Ovary (tissue), 9 donors: ENCODE measurements around the gene RPS6KL1. TPM values are rescaled to one million over a fixed set of nuclear protein-coding genes. Genes with fewer than 3 reads are reported as not detected.

Experiments
- DNase-seq, 5 donors: peaks; one replicate each; pipeline ENCODE4 v3.0.0-alpha.2; 2019 to 2020
- H3K27ac ChIP-seq, 2 donors: fragments of 200-600 bp; one replicate each; pipeline versions ENCODE4 v1.5.1 to v1.8.0; 2019 to 2022
- H3K27me3 ChIP-seq: fragments of 200-600 bp; one replicate; pipeline ENCODE4 v1.8.0; 2022
- H3K36me3 ChIP-seq: fragments of 200-600 bp; sonication (generic); one replicate; pipeline ENCODE4 v1.5.1; 2019
- H3K4me1 ChIP-seq: one replicate; pipeline ENCODE4 v1.8.1; 2013; ENCODE audit warnings: mild to moderate bottlenecking, moderate library complexity; ENCODE audit not compliant: insufficient read depth
- H3K4me3 ChIP-seq: fragments of 200-600 bp; sonication (generic); one replicate; pipeline ENCODE4 v1.5.1; 2017
- H3K9me3 ChIP-seq, 2 donors: fragments of 200-600 bp in 1 of 2; sonication (generic) in 1 of 2; one replicate each; pipeline versions ENCODE4 v1.5.1 to v1.8.1; 2013 to 2019; ENCODE audit warnings: mild to moderate bottlenecking in 1 of 2, moderate library complexity in 1 of 2
- CTCF ChIP-seq, 3 donors: fragments of 450-650 bp in 2 of 3; fragments of 200-600 bp in 1 of 3; IDR thresholded peaks; one replicate each; pipeline versions ENCODE4 v1.5.1 to v1.8.0; 2016 to 2022; ENCODE audit warnings: antibody characterized with exemption in 3 of 3, mild to moderate bottlenecking in 1 of 3
- EP300 ChIP-seq: sonication (generic); formaldehyde crosslinking; IDR thresholded peaks from one replicate; pipeline ENCODE4 v1.6.1; 2017; ENCODE audit warnings: antibody characterized with exemption
- POLR2A ChIP-seq: fragments of 450-650 bp; IDR thresholded peaks from one replicate; pipeline ENCODE4 v1.6.1; 2017; ENCODE audit warnings: antibody characterized with exemption, mild to moderate bottlenecking, moderate library complexity
- WGBS, 3 donors: extraction: QIAGEN DNeasy Blood & Tissue Kit in 1 of 3; methylation state at CpG; one replicate each; pipeline versions ENCODE4 v1.1.5 to v1.1.7; 2013 to 2017; 5-methylcytosine and 5-hydroxymethylcytosine counted together
- intact Hi-C, 4 donors: fragments of 100-400 bp; cut with DNase I; formaldehyde crosslinking; loops; one replicate each; pipeline versions ENCODE4 v1.11.0 to v1.15.1; 2022 to 2023
- polyA plus RNA-seq, 2 donors: library from polyadenylated mRNA; stranded (reverse); fragments of 200-250 nt in 1 of 2; fragments of 350-450 nt in 1 of 2; fragmentation: Illumina TruSeq in 1 of 2; extraction: RNeasy Lipid Tissue Mini Kit (QIAGEN cat#74804) in 1 of 2; gene quantifications; one replicate each; pipeline ENCODE4 v1.2.3, GENCODE V29; 2013 to 2014
- total RNA-seq, 7 donors: library from RNA; depleted of rRNA in 2 of 7; stranded (reverse); fragments of >200 nt in 2 of 7; fragmentation: NEBNext Ultra II Directional in 3 of 7; extraction: Animal tissue kit (Norgen Biotek cat#: 25700) in 3 of 7; gene quantifications; one replicate each; pipeline versions ENCODE4 v1.1.0 to v1.2.4, GENCODE V29; 2016 to 2023
- donor health status: DM: no; HTN: no; CAD: no; lungs with moderate emphysema.
- donor health status: DM: no; HTN: no; CAD: no.
- donor health status: Bipolar disorder and iron deficiency.
- donor health status: DM: yes; HTN: yes; CAD: no.
- donor health status: DM: no; HTN: no; CAD: no.
- donor health status: DM: yes; HTN: yes; CAD: no.

The RPS6KL1 gene
- total and polyA plus RNA-seq, 9 donors: 0.24 to 3.0 (median 1.7) TPM

- DNase-seq: peak; percentile 71 to 84 (median 75)
- Histone ChIP-seq H3K4me3 (no peak overlapping the region), H3K4me1 (peaks cover 4% of the 10 kb centered on the region), H3K9me3 (no peaks in the 10 kb centered on the region), H3K27ac (peak overlapping the region in 1 of 2 donors; percentile 19), H3K36me3 (no peaks in the 10 kb centered on the region), H3K27me3 (no peaks in the 10 kb centered on the region)
- 15 to 23% (median 16%) methylated on average over 6 of the region's 6 CpGs for WGBS, 3 donors
- intact Hi-C loops: loop anchor here (5.0 to 10.0 kb wide), 2 partner anchors 171 to 173 kb away; no protein-coding TSS in a partner anchor
- TF ChIP-seq EP300: no peak
- TF ChIP-seq CTCF (IDR thresholded peaks at IDR 0.05): peak; percentile 21 to 72 (median 43)
Observed at GRCh38 chr14:74913986-74914573, 9.0 kb downstream of the RPS6KL1 start.

- no peaks in the 10 kb centered on the region for H3K9me3 ChIP-seq
- no peak overlapping the region for H3K4me3 ChIP-seq
- intact Hi-C loops: loop anchor here (5.0 to 10.0 kb wide), 2 partner anchors 171 to 174 kb away; no protein-coding TSS in a partner anchor
- H3K27ac ChIP-seq: no peak overlapping the region
- no peaks in the 10 kb centered on the region for H3K27me3 ChIP-seq
- WGBS, 3 donors: 62 to 73% (median 64%) methylated on average over 5 of the region's 5 CpGs
- DNase-seq: no peak
- TF ChIP-seq POLR2A (no peak), CTCF (IDR thresholded peaks at IDR 0.05) (no peak), EP300 (no peak)
- peaks cover 4% of the 10 kb centered on the region for H3K4me1 ChIP-seq
- no peaks in the 10 kb centered on the region for H3K36me3 ChIP-seq
Observed at GRCh38 chr14:74913393-74913910, 9.6 kb downstream of the RPS6KL1 start.

- DNase-seq: no peak
- H3K4me1 ChIP-seq: peaks cover 1% of the 10 kb centered on the region
- no peaks in the 10 kb centered on the region for H3K9me3 ChIP-seq
- H3K4me3 ChIP-seq: no peak overlapping the region
- TF ChIP-seq EP300 (no peak), CTCF (IDR thresholded peaks at IDR 0.05) (no peak), POLR2A (no peak)
- H3K36me3 ChIP-seq: no peaks in the 10 kb centered on the region
- no peaks in the 10 kb centered on the region for H3K27me3 ChIP-seq
- 85 to 92% (median 90%) methylated on average over 10 of the region's 10 CpGs for WGBS, 3 donors
- no peak overlapping the region for H3K27ac ChIP-seq
- intact Hi-C loops: loop anchor here (5.0 to 10.0 kb wide), 2 partner anchors 172 to 174 kb away; no protein-coding TSS in a partner anchor
Observed at GRCh38 chr14:74912801-74913200, 10.3 kb downstream of the RPS6KL1 start.

- no peak overlapping the region for H3K27ac ChIP-seq
- H3K27me3 ChIP-seq: no peaks in the 10 kb centered on the region
- no peaks in the 10 kb centered on the region for H3K4me1 ChIP-seq
- no peaks in the 10 kb centered on the region for H3K9me3 ChIP-seq
- no peak for DNase-seq
- no peaks in the 10 kb centered on the region for H3K36me3 ChIP-seq
- 89 to 96% (median 90%) methylated on average over 6 of the region's 6 CpGs for WGBS, 3 donors
- no peak for TF ChIP-seq POLR2A
- no peak for TF ChIP-seq EP300
- no peak for TF ChIP-seq CTCF (IDR thresholded peaks at IDR 0.05)
- no peak overlapping the region for H3K4me3 ChIP-seq
- intact Hi-C loops: loop anchor here (5.0 to 10.0 kb wide), 2 partner anchors 173 to 175 kb away; no protein-coding TSS in a partner anchor
Observed at GRCh38 chr14:74912111-74912510, 10.9 kb downstream of the RPS6KL1 start.
